Hepatocyte (in vitro differentiated cells): ENCODE results near the gene MYO1A. TPM values are rescaled to one million over a fixed set of nuclear protein-coding genes. Genes with fewer than 3 reads are reported as not detected.

Experiments
- DNase-seq: peaks from one replicate; pipeline ENCODE4 v3.0.0-alpha.2; 2016; ENCODE audit warnings: low spot score
- H2AFZ ChIP-seq: fragments of 200-600 bp; sonication (generic); 2 replicates; pipeline ENCODE4 v1.6.0; 2016; ENCODE audit warnings: antibody characterized with exemption, mild to moderate bottlenecking
- H3K27ac ChIP-seq: fragments of 200-600 bp; sonication (generic); 2 replicates; pipeline ENCODE4 v1.5.1; 2016; ENCODE audit warnings: mild to moderate bottlenecking
- H3K27me3 ChIP-seq: fragments of 200-600 bp; sonication (generic); 2 replicates; pipeline ENCODE4 v1.6.1; 2016
- H3K36me3 ChIP-seq: fragments of 200-600 bp; sonication (generic); replicated peaks from 2 replicates; pipeline ENCODE4 v1.5.1; 2016; ENCODE audit warnings: low read depth; ENCODE audit not compliant: insufficient read depth
- H3K4me1 ChIP-seq: fragments of 200-600 bp; sonication (generic); 2 replicates; pipeline ENCODE4 v1.5.1; 2016; ENCODE audit warnings: mild to moderate bottlenecking, moderate library complexity; ENCODE audit not compliant: insufficient read depth
- H3K4me2 ChIP-seq: fragments of 200-600 bp; sonication (generic); 2 replicates; pipeline ENCODE4 v1.6.0; 2016
- H3K4me3 ChIP-seq: fragments of 200-600 bp; sonication (generic); 2 replicates; pipeline ENCODE4 v1.5.1; 2016; ENCODE audit warnings: mild to moderate bottlenecking
- H3K79me2 ChIP-seq: fragments of 200-600 bp; sonication (generic); 2 replicates; pipeline ENCODE4 v1.6.0; 2017; ENCODE audit warnings: mild to moderate bottlenecking
- H3K9me2 ChIP-seq: fragments of 200-600 bp; sonication (generic); replicated peaks from 2 replicates; pipeline ENCODE4 v1.6.0; 2017; ENCODE audit warnings: mild to moderate bottlenecking; ENCODE audit not compliant: insufficient read depth
- H3K9me3 ChIP-seq: fragments of 200-600 bp; sonication (generic); 2 replicates; pipeline ENCODE4 v1.5.1; 2016; ENCODE audit warnings: low read depth, mild to moderate bottlenecking
- H4K20me1 ChIP-seq: fragments of 200-600 bp; sonication (generic); 2 replicates; pipeline ENCODE4 v1.6.0; 2016; ENCODE audit warnings: mild to moderate bottlenecking; ENCODE audit not compliant: insufficient read depth, poor library complexity, severe bottlenecking
- EZH2 ChIP-seq: fragments of 200-600 bp; sonication (generic); IDR thresholded peaks from 2 replicates; pipeline ENCODE4 v1.6.1; 2016; ENCODE audit warnings: antibody characterized with exemption, mild to moderate bottlenecking, borderline replicate concordance
- EZH2phosphoT487 ChIP-seq: fragments of 200-600 bp; sonication (generic); IDR thresholded peaks from one replicate; pipeline ENCODE4 v1.6.1; 2018; ENCODE audit warnings: antibody characterized with exemption, mild to moderate bottlenecking, low read depth, moderate library complexity; ENCODE audit not compliant: unreplicated experiment, severe bottlenecking
- WGBS: methylation state at CpG from one replicate; pipeline ENCODE4 v1.1.6; 2016; ENCODE audit warnings: low lambda C conversion rate; ENCODE audit errors: missing lambda C conversion rate; 5-methylcytosine and 5-hydroxymethylcytosine counted together
- polyA plus RNA-seq: library from polyadenylated mRNA; unstranded; fragments of >200 nt; fragmentation: Nextera tagmentation; extraction: Ambion mirVana; gene quantifications from 2 replicates; pipeline ENCODE4 v1.2.1, GENCODE V29; 2016
- total RNA-seq: library from RNA; depleted of rRNA; stranded (reverse); fragments of >200 nt; gene quantifications from 2 replicates; pipeline ENCODE4 v1.2.3, GENCODE V29; 2014
- TF ChIP-seq, protein P1 (sequence below): fragments of 200-600 bp; sonication (generic); IDR thresholded peaks from 2 replicates; pipeline ENCODE4 v1.5.1; 2016; ENCODE audit warnings: antibody characterized with exemption, mild to moderate bottlenecking; ENCODE audit not compliant: poor library complexity

MYO1A gene
- total and polyA plus RNA-seq, 2 experiments from 2014 or later = 23.8 to 29.2 TPM

DNA sequence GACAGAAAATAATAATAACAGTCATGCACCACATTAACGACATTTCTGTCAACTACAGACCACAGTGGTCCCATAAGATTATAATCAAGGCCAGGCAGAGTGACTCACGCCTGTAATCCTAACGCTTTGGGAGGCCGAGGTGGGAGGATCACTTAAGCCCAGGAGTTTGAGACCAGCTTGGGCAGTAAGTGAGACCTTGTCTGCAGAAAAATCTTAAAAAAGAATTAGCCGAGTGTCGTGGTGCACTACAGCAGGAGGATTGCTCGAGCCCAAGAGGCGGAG lies 47.6 kb upstream of the MYO1A start:
- peaks cover under 1% of the 10 kb centered on the region for H3K36me3 ChIP-seq
- peaks cover 12% of the 10 kb centered on the region for H4K20me1 ChIP-seq
- DNase-seq = no peak
- H3K4me2 ChIP-seq = no peak overlapping the region
- H3K27ac ChIP-seq = peak overlapping the region; percentile 37
- WGBS = 89% methylated on average over 8 of the region's 8 CpGs
- H3K9me3 ChIP-seq = no peaks in the 10 kb centered on the region
- TF ChIP-seq, protein P1, sequence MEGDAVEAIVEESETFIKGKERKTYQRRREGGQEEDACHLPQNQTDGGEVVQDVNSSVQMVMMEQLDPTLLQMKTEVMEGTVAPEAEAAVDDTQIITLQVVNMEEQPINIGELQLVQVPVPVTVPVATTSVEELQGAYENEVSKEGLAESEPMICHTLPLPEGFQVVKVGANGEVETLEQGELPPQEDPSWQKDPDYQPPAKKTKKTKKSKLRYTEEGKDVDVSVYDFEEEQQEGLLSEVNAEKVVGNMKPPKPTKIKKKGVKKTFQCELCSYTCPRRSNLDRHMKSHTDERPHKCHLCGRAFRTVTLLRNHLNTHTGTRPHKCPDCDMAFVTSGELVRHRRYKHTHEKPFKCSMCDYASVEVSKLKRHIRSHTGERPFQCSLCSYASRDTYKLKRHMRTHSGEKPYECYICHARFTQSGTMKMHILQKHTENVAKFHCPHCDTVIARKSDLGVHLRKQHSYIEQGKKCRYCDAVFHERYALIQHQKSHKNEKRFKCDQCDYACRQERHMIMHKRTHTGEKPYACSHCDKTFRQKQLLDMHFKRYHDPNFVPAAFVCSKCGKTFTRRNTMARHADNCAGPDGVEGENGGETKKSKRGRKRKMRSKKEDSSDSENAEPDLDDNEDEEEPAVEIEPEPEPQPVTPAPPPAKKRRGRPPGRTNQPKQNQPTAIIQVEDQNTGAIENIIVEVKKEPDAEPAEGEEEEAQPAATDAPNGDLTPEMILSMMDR = no peak
- TF ChIP-seq EZH2 = no peak
- no peak for TF ChIP-seq EZH2phosphoT487
- H3K27me3 ChIP-seq = no peaks in the 10 kb centered on the region
- no peaks in the 10 kb centered on the region for H3K9me2 ChIP-seq
- no peak overlapping the region for H2AFZ ChIP-seq
- peaks cover 12% of the 10 kb centered on the region for H3K79me2 ChIP-seq
- peaks cover 23% of the 10 kb centered on the region for H3K4me1 ChIP-seq
- no peak overlapping the region for H3K4me3 ChIP-seq

DNA sequence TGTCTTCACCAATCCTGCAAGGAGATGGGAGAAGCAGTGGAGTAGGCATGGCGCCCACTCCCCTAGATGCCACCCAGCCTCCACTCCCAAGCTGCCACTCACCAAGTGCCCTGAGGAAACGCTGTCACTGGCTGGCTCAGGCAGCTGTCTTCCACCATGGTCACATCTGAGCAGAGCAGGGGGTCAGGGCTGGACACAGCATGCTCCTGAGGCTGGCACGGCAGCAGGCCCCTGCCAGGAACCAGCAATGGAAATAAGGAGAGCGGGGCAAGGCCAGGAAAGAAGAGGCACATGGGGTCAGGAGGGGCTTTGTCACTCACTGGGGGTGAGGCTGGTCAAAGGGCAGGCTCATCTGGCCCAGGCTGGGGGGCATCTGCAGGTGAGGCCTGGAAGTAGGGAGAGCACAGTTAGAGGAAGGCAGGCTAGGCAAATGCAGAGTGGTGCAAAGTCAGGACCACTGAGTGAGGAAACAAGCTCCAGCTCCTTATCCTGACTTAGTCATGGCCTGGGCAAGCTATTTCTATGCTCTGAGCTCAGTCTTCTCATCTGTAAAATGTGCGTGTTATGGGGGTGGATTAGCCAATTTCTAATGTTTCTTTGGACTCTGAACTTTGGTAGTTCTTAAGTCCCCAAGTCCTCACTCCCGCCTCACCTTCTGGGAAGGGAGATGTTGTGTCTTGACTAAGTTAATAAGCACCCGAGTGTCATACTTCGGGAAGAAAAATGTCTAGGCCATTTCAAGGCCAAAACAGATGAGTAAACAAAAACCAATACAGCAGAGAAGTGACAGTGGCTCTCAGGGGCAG lies 47.0 kb upstream of the MYO1A start:
- peaks cover 17% of the 10 kb centered on the region for H3K4me1 ChIP-seq
- H3K79me2 ChIP-seq = peaks cover 17% of the 10 kb centered on the region
- TF ChIP-seq, protein P1 = no peak
- TF ChIP-seq EZH2 (no peak), EZH2phosphoT487 (no peak)
- WGBS = 91% methylated on average over 8 of the region's 8 CpGs
- peaks cover 16% of the 10 kb centered on the region for H4K20me1 ChIP-seq
- H2AFZ ChIP-seq = no peak overlapping the region
- no peak for DNase-seq
- H3K9me3 ChIP-seq = no peaks in the 10 kb centered on the region
- peak overlapping the region; percentile 57 for H3K27ac ChIP-seq
- H3K36me3 ChIP-seq = peaks cover 3% of the 10 kb centered on the region
- H3K9me2 ChIP-seq = no peaks in the 10 kb centered on the region
- no peaks in the 10 kb centered on the region for H3K27me3 ChIP-seq
- H3K4me2 ChIP-seq = no peak overlapping the region
- no peak overlapping the region for H3K4me3 ChIP-seq

DNA sequence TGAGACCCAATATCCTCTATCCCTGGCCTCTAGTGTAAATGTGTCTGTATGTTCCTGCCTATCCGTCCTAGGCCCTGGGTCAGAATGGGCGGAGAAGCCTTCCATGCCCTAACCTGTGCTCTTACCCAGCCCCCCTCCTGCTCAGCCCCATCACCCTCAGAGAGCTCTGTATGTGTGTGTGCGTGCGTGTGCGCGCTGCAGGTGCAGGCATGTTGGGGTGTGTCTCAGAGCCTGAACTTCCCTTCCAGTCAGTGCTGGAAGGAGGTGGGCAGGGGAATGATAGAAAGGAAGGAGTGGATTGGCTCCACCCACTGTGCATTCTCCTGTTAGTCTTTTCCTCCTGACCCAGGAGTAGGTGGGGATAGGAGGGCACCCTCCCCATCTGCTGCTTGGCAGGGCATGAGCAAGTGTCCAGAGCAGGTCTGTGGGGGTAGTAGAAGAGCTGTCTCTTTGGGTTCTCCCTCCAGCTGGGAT lies 46.2 kb upstream of the MYO1A start:
- Histone ChIP-seq H4K20me1 (peaks cover 24% of the 10 kb centered on the region), H3K79me2 (peaks cover 25% of the 10 kb centered on the region), H3K9me3 (no peaks in the 10 kb centered on the region), H3K4me1 (peaks cover 20% of the 10 kb centered on the region), H3K27me3 (no peaks in the 10 kb centered on the region), H3K27ac (peak overlapping the region; percentile 57), H3K4me3 (no peak overlapping the region), H3K9me2 (no peaks in the 10 kb centered on the region), H2AFZ (no peak overlapping the region), H3K36me3 (peaks cover 3% of the 10 kb centered on the region), H3K4me2 (no peak overlapping the region)
- TF ChIP-seq, protein P1 = no peak
- TF ChIP-seq EZH2 (no peak), EZH2phosphoT487 (no peak)
- 90% methylated on average over 6 of the region's 6 CpGs for WGBS
- DNase-seq = peak; percentile 47
